Raji (cell line): ENCODE data around the gene HJURP.
A peak's percentile ranks its signal among the peaks of the same experiment; 100 is the strongest.

Experiments
- POLR2A ChIP-seq: IDR thresholded peaks from 2 replicates; pipeline ENCODE4 v1.6.1; 2011; ENCODE audit warnings: low read depth, low read length, control low read depth; ENCODE audit not compliant: insufficient read depth

Gene HJURP, protein sequence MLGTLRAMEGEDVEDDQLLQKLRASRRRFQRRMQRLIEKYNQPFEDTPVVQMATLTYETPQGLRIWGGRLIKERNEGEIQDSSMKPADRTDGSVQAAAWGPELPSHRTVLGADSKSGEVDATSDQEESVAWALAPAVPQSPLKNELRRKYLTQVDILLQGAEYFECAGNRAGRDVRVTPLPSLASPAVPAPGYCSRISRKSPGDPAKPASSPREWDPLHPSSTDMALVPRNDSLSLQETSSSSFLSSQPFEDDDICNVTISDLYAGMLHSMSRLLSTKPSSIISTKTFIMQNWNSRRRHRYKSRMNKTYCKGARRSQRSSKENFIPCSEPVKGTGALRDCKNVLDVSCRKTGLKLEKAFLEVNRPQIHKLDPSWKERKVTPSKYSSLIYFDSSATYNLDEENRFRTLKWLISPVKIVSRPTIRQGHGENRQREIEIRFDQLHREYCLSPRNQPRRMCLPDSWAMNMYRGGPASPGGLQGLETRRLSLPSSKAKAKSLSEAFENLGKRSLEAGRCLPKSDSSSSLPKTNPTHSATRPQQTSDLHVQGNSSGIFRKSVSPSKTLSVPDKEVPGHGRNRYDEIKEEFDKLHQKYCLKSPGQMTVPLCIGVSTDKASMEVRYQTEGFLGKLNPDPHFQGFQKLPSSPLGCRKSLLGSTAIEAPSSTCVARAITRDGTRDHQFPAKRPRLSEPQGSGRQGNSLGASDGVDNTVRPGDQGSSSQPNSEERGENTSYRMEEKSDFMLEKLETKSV

DNA sequence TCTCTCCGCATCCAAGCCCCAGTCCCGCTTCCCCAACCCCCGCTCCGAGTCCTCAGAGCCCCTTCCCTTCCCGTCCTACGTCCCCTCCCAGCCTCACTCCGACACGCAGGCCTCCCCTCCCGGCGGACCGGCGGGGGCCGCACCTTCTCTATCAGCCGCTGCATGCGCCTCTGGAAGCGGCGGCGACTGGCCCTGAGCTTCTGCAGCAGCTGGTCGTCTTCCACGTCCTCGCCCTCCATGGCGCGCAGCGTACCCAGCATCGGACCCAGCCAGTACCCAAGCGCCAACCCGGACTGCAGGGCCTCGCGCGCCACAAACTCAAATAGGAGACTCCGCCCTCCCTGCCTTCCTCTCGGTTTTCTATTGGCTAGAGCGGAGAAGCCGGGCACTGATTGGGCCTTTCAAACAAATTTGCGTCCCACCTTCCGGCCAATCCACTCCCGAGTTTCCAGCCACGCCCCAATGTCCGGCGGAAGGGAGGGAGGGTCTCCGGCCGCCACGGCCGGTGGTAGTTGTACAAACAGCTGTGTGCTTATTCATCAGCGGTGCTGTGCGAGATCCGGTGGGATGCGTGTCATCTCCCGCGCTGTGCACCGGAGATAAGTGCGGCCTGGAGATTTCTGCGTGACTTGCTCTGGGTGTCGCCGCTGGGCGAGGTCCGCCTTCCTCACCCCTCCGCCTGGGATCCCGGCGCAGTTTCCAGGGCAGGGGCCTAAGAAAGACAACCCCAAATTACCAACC lies at the start of gene HJURP:
HJURP (minus strand) TSS at position 295 of the 741 bp plus-strand sequence; CDS start at position 260, 35 bp downstream.
- TF ChIP-seq POLR2A, result peak; percentile 86

DNA sequence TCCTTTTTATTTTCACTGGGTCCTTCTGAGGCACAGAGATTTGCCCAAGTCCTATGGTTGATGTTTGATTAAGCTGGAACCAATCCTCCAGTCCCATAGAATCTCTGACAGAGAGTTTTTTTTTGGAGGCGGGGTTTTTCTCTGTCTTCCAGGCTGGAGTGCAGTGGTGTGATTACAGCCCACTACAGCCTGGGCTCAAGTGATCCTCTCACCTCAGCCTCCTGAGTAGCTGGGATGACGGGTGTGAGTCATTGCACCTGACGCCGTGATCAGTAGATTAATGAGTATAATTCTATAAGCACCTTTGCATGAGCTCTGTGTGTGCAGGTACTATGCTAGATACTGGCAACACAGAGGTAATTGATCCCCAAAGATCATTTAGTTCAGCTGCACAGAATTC lies 47.5 kb upstream of the HJURP start:
- no peak for TF ChIP-seq POLR2A

DNA sequence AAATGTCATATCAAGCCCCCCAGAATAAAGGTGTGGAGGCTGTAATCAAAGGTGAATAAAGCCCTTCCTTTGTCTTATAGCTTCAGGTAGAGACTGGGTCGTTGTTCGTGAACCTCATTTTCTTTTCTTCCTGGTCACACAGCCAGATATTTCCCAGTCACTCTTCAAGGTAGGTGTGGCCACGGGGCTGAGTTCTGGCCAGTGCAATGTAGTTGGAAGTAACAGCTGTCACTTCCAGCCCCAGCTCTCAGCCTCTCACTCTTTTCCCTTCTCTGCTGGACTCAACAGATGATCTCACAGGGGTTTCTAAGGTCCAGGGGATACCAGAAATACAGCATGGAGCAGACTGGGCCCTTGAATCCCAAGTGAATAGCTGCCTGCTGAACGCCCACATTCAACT lies 47.0 kb upstream of the HJURP start:
- no peak for TF ChIP-seq POLR2A

DNA sequence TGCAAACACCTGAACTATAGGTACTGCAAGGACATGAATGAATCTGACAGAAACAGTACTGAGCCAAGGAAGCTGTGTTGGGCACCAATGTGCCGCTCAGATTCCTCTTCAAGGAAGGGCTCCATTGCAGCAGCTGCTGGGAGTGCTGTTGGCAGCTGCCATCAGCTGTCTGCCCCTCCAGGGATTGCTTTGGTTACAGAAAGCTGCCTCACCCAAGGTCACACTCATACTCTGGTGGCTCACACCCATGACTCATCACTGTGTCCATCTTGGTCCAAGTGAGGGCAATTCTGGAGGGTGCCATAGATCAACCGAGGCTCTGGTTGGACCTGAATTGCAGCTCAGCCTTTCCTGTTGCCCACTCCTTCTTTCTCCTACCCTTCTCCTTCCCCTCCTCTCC lies 38.5 kb upstream of the HJURP start:
- no peak for TF ChIP-seq POLR2A

DNA sequence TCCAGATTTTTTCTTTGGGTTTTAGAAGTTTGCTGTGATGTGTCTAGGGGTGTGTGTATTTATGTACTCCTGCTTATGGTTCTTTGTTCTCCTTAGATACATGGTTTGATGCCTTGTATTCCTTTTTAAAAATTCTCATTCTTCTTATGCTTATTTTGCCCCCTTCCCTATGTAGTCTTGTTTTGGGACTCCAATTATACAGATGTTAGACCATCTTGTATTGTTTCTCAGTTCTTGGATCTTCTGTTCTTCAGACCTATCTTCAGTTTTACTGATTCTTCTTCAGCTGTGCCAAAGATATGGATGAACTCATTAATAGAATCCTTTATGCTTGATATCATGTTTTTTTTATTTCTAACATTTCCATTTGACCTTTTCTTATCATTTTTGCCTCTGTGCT lies 28.0 kb upstream of the HJURP start:
- TF ChIP-seq POLR2A, result no peak

DNA sequence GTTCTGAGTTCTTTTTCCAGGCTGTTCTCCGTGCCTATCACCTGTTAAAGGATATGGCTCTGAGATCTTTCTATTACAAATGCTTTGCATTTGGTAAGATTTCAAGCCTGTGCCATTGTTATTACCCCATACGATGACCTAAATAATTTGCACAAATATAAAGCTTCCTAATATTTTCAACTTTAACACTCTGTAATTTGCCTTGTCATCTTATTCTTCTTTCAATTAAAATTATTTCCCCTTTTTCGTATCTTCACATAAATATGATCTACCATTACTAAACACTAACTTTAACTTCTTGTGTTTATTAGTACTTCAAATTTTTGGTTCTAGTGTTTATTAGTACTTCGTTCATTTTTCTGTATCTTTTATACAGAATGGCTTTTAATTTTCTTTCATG lies 17.1 kb upstream of the HJURP start:
- no peak for TF ChIP-seq POLR2A

DNA sequence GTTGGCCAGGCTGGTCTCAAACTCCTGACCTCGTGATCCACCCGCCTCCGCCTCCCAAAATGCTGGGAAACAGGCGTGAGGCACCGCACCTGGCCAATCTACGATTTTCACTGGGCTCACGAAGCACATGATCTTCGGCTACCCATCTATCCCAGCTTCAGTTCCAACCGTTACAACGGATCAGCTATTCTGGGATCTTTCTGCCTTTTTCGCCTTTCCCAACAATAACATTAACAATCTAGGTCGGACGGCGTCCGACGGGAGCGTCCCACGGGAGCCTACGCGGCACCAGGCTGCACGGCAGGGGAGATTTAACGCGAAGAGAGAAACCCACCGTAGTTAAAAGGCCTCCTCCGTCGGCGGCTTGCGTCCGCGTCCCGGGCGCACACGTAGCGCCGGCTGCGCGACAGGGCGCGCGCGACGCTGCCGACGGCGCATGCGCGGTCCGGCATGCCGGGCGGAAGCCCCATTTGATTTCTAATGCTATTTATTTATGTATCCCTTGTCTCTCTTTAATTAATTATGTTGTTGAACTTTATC lies 13.7 kb upstream of the HJURP start, which contains the start of gene MSL3B:
MSL3B (minus strand) TSS at position 394 of the 540 bp plus-strand sequence.
- no peak for TF ChIP-seq POLR2A

DNA sequence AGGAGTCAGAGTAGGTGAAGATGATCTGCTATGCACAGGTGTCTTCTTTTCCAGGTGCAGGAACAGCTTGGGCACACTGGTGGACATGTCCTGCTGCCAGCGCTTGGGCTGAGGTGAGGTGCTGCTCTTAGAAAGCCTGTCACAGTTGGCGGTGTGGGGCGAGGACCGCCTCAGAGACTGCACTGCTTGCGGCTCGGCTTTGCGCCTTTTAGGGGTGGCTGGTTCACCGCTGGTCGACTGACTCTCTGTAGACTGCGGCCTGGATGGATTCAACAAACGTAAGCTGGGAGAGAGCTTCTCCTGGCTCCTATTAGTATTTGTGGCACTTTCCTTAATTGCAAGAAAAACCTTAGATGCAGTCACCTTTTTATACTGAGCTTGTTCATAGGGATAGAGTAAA lies 12.1 kb upstream of the HJURP start:
- no peak for TF ChIP-seq POLR2A

DNA sequence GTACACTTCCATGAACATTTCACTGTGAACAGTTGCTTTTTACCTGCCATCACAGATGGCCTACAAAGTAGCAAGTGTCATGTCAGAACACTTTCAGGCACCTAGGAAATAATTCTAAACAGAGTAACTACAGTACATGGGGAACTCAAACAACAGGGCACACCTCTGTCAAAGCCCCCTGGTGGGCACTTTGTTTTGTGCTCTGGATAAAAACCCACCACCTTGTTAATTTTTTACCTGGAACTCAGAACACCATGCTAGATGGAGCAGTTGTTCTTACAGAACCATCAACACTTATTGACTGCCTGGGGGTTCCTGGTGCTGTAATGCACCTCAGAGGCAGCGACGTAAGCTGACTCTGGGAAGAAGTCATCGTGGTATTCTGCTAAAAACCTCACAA lies 11.5 kb upstream of the HJURP start:
- no peak for TF ChIP-seq POLR2A

DNA sequence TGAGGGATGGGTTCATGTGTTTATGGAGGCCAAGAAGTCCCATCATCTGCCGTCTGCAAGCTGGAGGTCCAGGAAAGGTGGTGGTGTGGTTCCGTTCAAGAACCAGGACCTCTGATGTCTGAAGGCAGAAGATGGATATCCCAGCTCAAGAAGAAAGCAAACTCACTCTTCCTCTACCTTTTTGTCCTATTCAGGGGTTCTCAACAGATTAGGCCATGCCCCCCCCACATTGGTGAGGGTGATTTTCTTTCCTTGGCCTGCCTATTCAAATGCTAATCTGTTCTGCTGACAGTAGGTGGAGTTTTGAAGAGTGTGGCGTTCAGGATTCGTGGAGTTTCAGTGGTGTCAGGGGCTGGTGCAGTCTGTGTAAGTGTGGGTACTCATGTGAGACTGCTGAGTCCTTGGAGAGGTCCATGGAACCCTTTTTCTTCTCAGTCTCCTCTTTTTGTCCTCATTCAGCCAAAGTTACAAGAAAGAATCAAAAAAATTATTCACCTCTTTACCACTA lies 8.0 kb upstream of the HJURP start:
- TF ChIP-seq POLR2A, result no peak

DNA sequence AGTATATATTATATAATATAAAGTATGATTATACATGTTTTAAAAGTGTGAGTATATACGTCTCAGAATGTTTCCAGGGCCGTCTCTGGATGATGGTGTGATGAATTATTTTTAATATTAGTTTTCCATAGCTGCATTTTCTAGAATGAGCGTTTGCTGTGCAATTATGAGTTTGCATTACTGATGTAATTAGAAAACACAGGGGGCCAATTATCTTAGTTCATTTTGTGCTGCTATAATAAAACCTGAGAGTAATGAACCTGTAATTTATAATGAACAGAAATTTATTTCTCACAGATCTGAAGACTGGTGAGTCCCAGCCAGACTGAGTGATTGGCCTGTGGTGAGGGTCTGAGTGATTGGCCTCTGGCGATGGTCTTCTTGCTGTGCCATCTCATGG lies 4.0 kb upstream of the HJURP start:
- TF ChIP-seq POLR2A, result no peak

DNA sequence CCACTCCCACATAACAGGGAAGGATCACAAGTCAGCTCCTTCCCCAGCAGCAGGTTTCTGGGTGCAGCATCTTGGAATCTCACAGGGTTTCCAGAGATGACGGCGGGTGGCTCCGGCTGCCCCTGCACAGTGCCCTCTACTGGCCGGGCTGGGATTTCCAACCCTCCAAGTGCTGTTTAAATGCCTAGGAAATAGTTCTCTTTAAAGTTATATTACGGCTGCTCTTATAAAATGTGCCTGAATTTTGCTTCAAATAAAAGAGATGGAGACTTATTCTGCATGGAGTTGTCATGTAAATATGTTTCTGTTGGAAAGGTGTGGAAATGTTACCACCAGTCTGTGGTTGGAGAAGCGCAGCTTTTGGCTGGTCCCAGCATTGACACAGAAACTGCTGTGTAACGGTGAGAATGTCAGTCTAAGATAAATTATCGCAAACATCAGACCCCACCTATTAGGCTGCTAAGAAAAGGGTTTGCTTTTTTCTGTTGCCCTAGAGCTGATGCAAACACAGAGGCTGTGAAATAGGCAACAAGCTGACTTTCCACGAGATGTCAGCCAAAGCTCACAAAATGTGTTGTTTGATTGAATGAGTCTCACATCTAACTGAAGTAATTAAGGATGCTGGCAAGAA lies 3.3 kb upstream of the HJURP start:
- TF ChIP-seq POLR2A, result no peak

DNA sequence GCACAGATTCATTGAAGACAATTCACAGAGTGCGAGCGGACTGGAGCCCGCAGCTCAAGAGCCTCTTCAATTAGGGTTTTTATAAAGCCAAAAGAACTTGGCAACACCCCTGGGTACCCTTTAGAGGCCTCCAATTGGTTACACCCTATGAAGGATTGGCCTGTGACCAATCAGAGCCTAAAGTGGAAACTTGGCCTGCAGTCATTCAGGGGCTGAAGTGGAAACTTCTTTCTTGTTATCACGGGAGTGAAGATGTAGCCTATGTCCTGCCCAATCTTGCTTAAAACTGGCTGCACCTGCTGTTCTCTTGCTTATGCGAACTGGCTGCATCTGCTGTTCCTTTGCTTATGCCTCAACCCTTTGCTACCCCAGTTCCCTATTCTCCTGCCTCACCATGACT lies 1.8 kb upstream of the HJURP start:
- no peak for TF ChIP-seq POLR2A

DNA sequence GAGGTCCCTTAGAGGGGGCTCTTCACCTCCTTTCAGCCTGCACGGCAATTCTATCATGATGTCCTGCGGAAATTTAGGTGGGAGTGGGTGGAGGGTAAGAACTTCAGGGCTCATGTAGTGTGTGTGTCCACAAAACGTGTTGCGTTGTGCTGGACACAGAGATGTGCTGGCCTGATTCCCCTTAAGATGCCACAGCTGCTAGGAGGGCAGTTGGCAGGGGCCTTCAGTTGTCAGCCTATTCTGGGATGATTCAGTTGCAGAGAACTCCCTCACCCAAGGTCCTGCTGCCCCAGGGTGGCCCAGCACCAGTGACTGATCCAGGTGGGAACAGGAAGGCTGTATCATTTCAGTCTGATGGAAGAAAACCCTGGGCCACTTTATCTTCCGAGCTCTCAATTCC lies 1.0 kb upstream of the HJURP start:
- no peak for TF ChIP-seq POLR2A

DNA sequence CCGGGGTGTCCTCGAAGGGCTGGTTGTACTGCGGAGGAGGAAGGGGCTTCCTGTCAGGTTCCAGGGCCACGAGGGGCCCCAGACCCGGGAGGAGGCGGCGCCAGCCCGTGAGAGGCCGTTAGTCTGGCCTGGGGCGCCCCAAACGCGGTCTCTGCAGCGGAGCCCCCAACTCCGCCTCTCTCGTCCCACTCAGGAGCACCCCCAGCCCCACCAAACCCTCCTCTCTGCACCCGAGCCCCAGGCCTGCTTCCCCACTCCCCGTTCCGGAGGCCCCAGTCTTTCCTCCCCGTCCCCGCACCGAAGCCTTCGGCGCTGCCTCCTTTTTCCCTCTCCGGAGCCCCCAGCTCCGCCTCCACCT lies 473 bp downstream of the HJURP start:
- no peak for TF ChIP-seq POLR2A

DNA sequence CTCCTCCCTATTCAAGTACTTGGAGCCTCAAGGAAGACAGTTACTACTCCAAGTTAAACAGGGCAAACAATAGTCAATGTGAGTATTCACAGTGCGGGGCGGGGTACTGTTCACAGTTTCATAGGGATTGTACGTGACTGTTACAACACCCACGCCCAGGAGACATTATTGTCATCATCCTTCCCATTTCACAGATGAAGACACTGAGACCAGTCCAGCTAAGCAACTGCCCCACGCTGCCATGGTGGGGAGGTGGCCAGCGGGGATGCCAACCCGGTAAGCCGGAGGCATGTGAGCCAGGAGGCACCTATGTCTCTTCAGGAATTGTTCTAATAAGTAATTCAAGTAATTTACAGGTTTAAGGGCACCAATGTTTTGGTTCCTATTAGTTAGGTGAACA lies 982 bp downstream of the HJURP start:
- TF ChIP-seq POLR2A, result no peak
